Measurements from ENCODE around the gene CCDC50.

CCDC50 gene

GRCh38 chr3:191336833-191337232, 7.6 kb downstream of the CCDC50 start:
- no peak overlapping the region for H3K9ac ChIP-seq (ENCODE audit: low read length)
- H3K79me2 ChIP-seq (ENCODE audit: insufficient read depth, low read length) = no peaks in the 10 kb centered on the region
- no peaks in the 10 kb centered on the region for H3F3A ChIP-seq (ENCODE audit: insufficient read depth)

GRCh38 chr3:191338177-191338488, 8.9 kb downstream of the CCDC50 start:
- no peaks in the 10 kb centered on the region for H3K9me3 ChIP-seq (ENCODE audit: insufficient read depth, low read length)
- TF ChIP-seq CTCF (IDR thresholded peaks at IDR 0.05; ENCODE audit: insufficient read depth, low read length, poor library complexity, severe bottlenecking) (no peak), EZH2phosphoT487 (conservative IDR thresholded peaks at IDR 0.05; ENCODE audit: low read length) (no peak)
- H3K4me3 ChIP-seq (ENCODE audit: insufficient read depth, low read length, poor library complexity, severe bottlenecking) = no peak overlapping the region
- no peaks in the 10 kb centered on the region for H3K9me2 ChIP-seq (replicated peaks; ENCODE audit: insufficient read depth, low read length)
- H3K4me2 ChIP-seq (ENCODE audit: low read depth, low read length, poor library complexity, severe bottlenecking) = no peak overlapping the region
- no peaks in the 10 kb centered on the region for H3K36me3 ChIP-seq (ENCODE audit: low read length)
- no peaks in the 10 kb centered on the region for H4K20me1 ChIP-seq (ENCODE audit: low read depth, low read length)
- no peak overlapping the region for H2AFZ ChIP-seq (ENCODE audit: low read depth, low read length, severe bottlenecking)
- H3K9ac ChIP-seq (ENCODE audit: low read length) = no peak overlapping the region
- H3K27me3 ChIP-seq (ENCODE audit: low read length) = no peaks in the 10 kb centered on the region
- H3K27ac ChIP-seq (ENCODE audit: low read depth, low read length) = no peak overlapping the region
- H3K79me2 ChIP-seq (ENCODE audit: insufficient read depth, low read length) = no peaks in the 10 kb centered on the region
- H3F3A ChIP-seq (ENCODE audit: insufficient read depth) = no peaks in the 10 kb centered on the region

More at GRCh38 chr3:191336833-191337232, 7.6 kb downstream of the CCDC50 start:
- Histone ChIP-seq H3K9me3 (ENCODE audit: insufficient read depth, low read length) (no peaks in the 10 kb centered on the region), H3K27ac (ENCODE audit: low read depth, low read length) (no peak overlapping the region), H3K36me3 (ENCODE audit: low read length) (no peaks in the 10 kb centered on the region), H4K20me1 (ENCODE audit: low read depth, low read length) (no peaks in the 10 kb centered on the region), H2AFZ (ENCODE audit: low read depth, low read length, severe bottlenecking) (no peak overlapping the region), H3K27me3 (ENCODE audit: low read length) (no peaks in the 10 kb centered on the region), H3K9me2 (replicated peaks; ENCODE audit: insufficient read depth, low read length) (no peaks in the 10 kb centered on the region), H3K4me2 (ENCODE audit: low read depth, low read length, poor library complexity, severe bottlenecking) (no peak overlapping the region), H3K4me3 (ENCODE audit: insufficient read depth, low read length, poor library complexity, severe bottlenecking) (no peak overlapping the region)
- TF ChIP-seq EZH2phosphoT487 (conservative IDR thresholded peaks at IDR 0.05; ENCODE audit: low read length) = no peak
- TF ChIP-seq CTCF (IDR thresholded peaks at IDR 0.05; ENCODE audit: insufficient read depth, low read length, poor library complexity, severe bottlenecking) = no peak

- H3K79me2 ChIP-seq (ENCODE audit: insufficient read depth, low read length) = no peaks in the 10 kb centered on the region
Observed at GRCh38 chr3:191339316-191339917, 10.2 kb downstream of the CCDC50 start.

More at GRCh38 chr3:191339316-191339917, 10.2 kb downstream of the CCDC50 start:
- no peaks in the 10 kb centered on the region for H3F3A ChIP-seq (ENCODE audit: insufficient read depth)
- H4K20me1 ChIP-seq (ENCODE audit: low read depth, low read length) = no peaks in the 10 kb centered on the region
- TF ChIP-seq EZH2phosphoT487 (conservative IDR thresholded peaks at IDR 0.05; ENCODE audit: low read length) (no peak), CTCF (IDR thresholded peaks at IDR 0.05; ENCODE audit: insufficient read depth, low read length, poor library complexity, severe bottlenecking) (no peak)
- no peaks in the 10 kb centered on the region for H3K27me3 ChIP-seq (ENCODE audit: low read length)
- no peaks in the 10 kb centered on the region for H3K9me2 ChIP-seq (replicated peaks; ENCODE audit: insufficient read depth, low read length)
- no peaks in the 10 kb centered on the region for H3K9me3 ChIP-seq (ENCODE audit: insufficient read depth, low read length)
- no peaks in the 10 kb centered on the region for H3K36me3 ChIP-seq (ENCODE audit: low read length)
- no peak overlapping the region for H2AFZ ChIP-seq (ENCODE audit: low read depth, low read length, severe bottlenecking)
- no peak overlapping the region for H3K27ac ChIP-seq (ENCODE audit: low read depth, low read length)
- H3K4me2 ChIP-seq (ENCODE audit: low read depth, low read length, poor library complexity, severe bottlenecking) = no peak overlapping the region
- no peak overlapping the region for H3K4me3 ChIP-seq (ENCODE audit: insufficient read depth, low read length, poor library complexity, severe bottlenecking)
- no peak overlapping the region for H3K9ac ChIP-seq (ENCODE audit: low read length)

Data from SU-DHL-6 (cell line).